ENCODE results near the gene MAP2. TPM values are rescaled to one million over a fixed set of nuclear protein-coding genes. Genes with fewer than 3 reads are reported as not detected.

MAP2 gene
- total and polyA plus RNA-seq, 4 experiments from 2014 or later, result 0.20 to 0.47 (median 0.41) TPM; not detected in 1

- Histone ChIP-seq H3K27me3 (ENCODE audit: insufficient read depth, low read length) (no peaks in the 10 kb centered on the region), H3K4me1 (ENCODE audit: insufficient read depth, low read length) (no peaks in the 10 kb centered on the region), H3K4me3 (ENCODE audit: low read length in 2 of 2) (no peak overlapping the region), H3K27ac (ENCODE audit: low read depth, low read length) (no peak overlapping the region), H3K9me3 (ENCODE audit: control insufficient read depth in 1 of 2, low read length in 2 of 2) (no peaks in the 10 kb centered on the region), H3K36me3 (ENCODE audit: insufficient read depth, low read length) (no peaks in the 10 kb centered on the region)
- ChIA-PET CTCF (ENCODE audit: partially characterized antibody) (no interaction called here), POLR2A (ENCODE audit: partially characterized antibody) (no interaction called here)
- no peak overlapping the region for H3K4me3 Mint-ChIP-seq
- no peaks in the 10 kb centered on the region for H3K4me1 Mint-ChIP-seq
- peaks cover 0 to 4% (median 0%) of the 10 kb centered on the region in 8 donors for H3K9me3 Mint-ChIP-seq
- intact Hi-C loops (cut with micrococcal nuclease), result no loop called here
- no peaks in the 10 kb centered on the region for H3K36me3 Mint-ChIP-seq
- no peak overlapping the region for H3K27ac Mint-ChIP-seq
- no peak for DNase-seq
- no peaks in the 10 kb centered on the region for H3K27me3 Mint-ChIP-seq
Measured at GRCh38 chr2:209519271-209519670, 95.4 kb downstream of the MAP2 start.

GRCh38 chr2:209519906-209520305, 96.1 kb downstream of the MAP2 start:
- Histone ChIP-seq H3K4me3 (ENCODE audit: low read length in 2 of 2) (no peak overlapping the region), H3K27ac (ENCODE audit: low read depth, low read length) (no peak overlapping the region), H3K27me3 (ENCODE audit: insufficient read depth, low read length) (no peaks in the 10 kb centered on the region), H3K4me1 (ENCODE audit: insufficient read depth, low read length) (no peaks in the 10 kb centered on the region), H3K36me3 (ENCODE audit: insufficient read depth, low read length) (no peaks in the 10 kb centered on the region), H3K9me3 (ENCODE audit: control insufficient read depth in 1 of 2, low read length in 2 of 2) (no peaks in the 10 kb centered on the region)
- ChIA-PET POLR2A (ENCODE audit: partially characterized antibody) (no interaction called here), CTCF (ENCODE audit: partially characterized antibody) (no interaction called here)
- Mint-ChIP-seq H3K36me3 (no peaks in the 10 kb centered on the region), H3K27me3 (no peaks in the 10 kb centered on the region), H3K27ac (no peak overlapping the region), H3K4me3 (no peak overlapping the region), H3K9me3 (peaks cover 0 to 4% (median 0%) of the 10 kb centered on the region in 8 donors), H3K4me1 (no peaks in the 10 kb centered on the region)
- no peak for DNase-seq
- intact Hi-C loops (cut with micrococcal nuclease), result no loop called here

GRCh38 chr2:209523041-209523740, 99.3 kb downstream of the MAP2 start:
- no peaks in the 10 kb centered on the region for H3K27me3 ChIP-seq (ENCODE audit: insufficient read depth, low read length)
- no peak for DNase-seq
- ChIA-PET CTCF (ENCODE audit: partially characterized antibody) (no interaction called here), POLR2A (ENCODE audit: partially characterized antibody) (no interaction called here)
- Mint-ChIP-seq H3K4me1 (peaks cover 8 to 10% (median 9%) of the 10 kb centered on the region in 4 donors), H3K36me3 (no peaks in the 10 kb centered on the region), H3K27me3 (no peaks in the 10 kb centered on the region), H3K27ac (no peak overlapping the region), H3K4me3 (no peak overlapping the region), H3K9me3 (peaks cover 0 to 4% (median 0%) of the 10 kb centered on the region in 8 donors)
- no peaks in the 10 kb centered on the region for H3K36me3 ChIP-seq (ENCODE audit: insufficient read depth, low read length)
- intact Hi-C loops (cut with micrococcal nuclease), result no loop called here
- H3K27ac ChIP-seq (ENCODE audit: low read depth, low read length), result no peak overlapping the region
- no peaks in the 10 kb centered on the region for H3K9me3 ChIP-seq (ENCODE audit: control insufficient read depth in 1 of 2, low read length in 2 of 2)
- no peak overlapping the region for H3K4me3 ChIP-seq (ENCODE audit: low read length in 2 of 2)
- no peaks in the 10 kb centered on the region for H3K4me1 ChIP-seq (ENCODE audit: insufficient read depth, low read length)

- Mint-ChIP-seq H3K27ac (no peak overlapping the region), H3K4me1 (peaks cover 8 to 10% (median 9%) of the 10 kb centered on the region in 4 donors), H3K27me3 (no peaks in the 10 kb centered on the region), H3K4me3 (no peak overlapping the region), H3K36me3 (no peaks in the 10 kb centered on the region), H3K9me3 (peaks cover 0 to 4% (median 0%) of the 10 kb centered on the region in 8 donors)
- Histone ChIP-seq H3K4me1 (ENCODE audit: insufficient read depth, low read length) (no peaks in the 10 kb centered on the region), H3K27ac (ENCODE audit: low read depth, low read length) (no peak overlapping the region), H3K27me3 (ENCODE audit: insufficient read depth, low read length) (no peaks in the 10 kb centered on the region), H3K4me3 (ENCODE audit: low read length in 2 of 2) (no peak overlapping the region), H3K9me3 (ENCODE audit: control insufficient read depth in 1 of 2, low read length in 2 of 2) (no peaks in the 10 kb centered on the region), H3K36me3 (ENCODE audit: insufficient read depth, low read length) (no peaks in the 10 kb centered on the region)
- POLR2A ChIA-PET (ENCODE audit: partially characterized antibody), result no interaction called here
- DNase-seq, result no peak
- CTCF ChIA-PET (ENCODE audit: partially characterized antibody), result no interaction called here
- intact Hi-C loops (cut with micrococcal nuclease), result no loop called here
Measured at GRCh38 chr2:209523867-209524266, 100.0 kb downstream of the MAP2 start.

GRCh38 chr2:209525331-209525730, 101.5 kb downstream of the MAP2 start:
- DNase-seq, result no peak

GRCh38 chr2:209525834-209526281, 102.0 kb downstream of the MAP2 start:
- POLR2A ChIA-PET (ENCODE audit: partially characterized antibody), result no interaction called here
- Mint-ChIP-seq H3K36me3 (no peaks in the 10 kb centered on the region), H3K27ac (no peak overlapping the region), H3K4me1 (peaks cover 8 to 10% (median 9%) of the 10 kb centered on the region in 4 donors), H3K9me3 (peaks cover 0 to 9% (median 0%) of the 10 kb centered on the region in 8 donors), H3K4me3 (peak overlapping the region in 1 of 8 donors; percentile 17), H3K27me3 (no peaks in the 10 kb centered on the region)
- Histone ChIP-seq H3K4me1 (ENCODE audit: insufficient read depth, low read length) (no peaks in the 10 kb centered on the region), H3K27me3 (ENCODE audit: insufficient read depth, low read length) (no peaks in the 10 kb centered on the region), H3K27ac (ENCODE audit: low read depth, low read length) (no peak overlapping the region), H3K9me3 (ENCODE audit: control insufficient read depth in 1 of 2, low read length in 2 of 2) (no peaks in the 10 kb centered on the region), H3K36me3 (ENCODE audit: insufficient read depth, low read length) (no peaks in the 10 kb centered on the region), H3K4me3 (ENCODE audit: low read length in 2 of 2) (no peak overlapping the region)
- no peak for DNase-seq
- intact Hi-C loops (cut with micrococcal nuclease), result no loop called here
- CTCF ChIA-PET (ENCODE audit: partially characterized antibody), result no interaction called here

More at GRCh38 chr2:209525331-209525730, 101.5 kb downstream of the MAP2 start:
- H3K4me3 Mint-ChIP-seq, result no peak overlapping the region
- peaks cover 0 to 9% (median 0%) of the 10 kb centered on the region in 8 donors for H3K9me3 Mint-ChIP-seq
- POLR2A ChIA-PET (ENCODE audit: partially characterized antibody), result no interaction called here
- H3K27ac Mint-ChIP-seq, result no peak overlapping the region
- H3K27me3 Mint-ChIP-seq, result no peaks in the 10 kb centered on the region
- no peaks in the 10 kb centered on the region for H3K9me3 ChIP-seq (ENCODE audit: control insufficient read depth in 1 of 2, low read length in 2 of 2)
- no peak overlapping the region for H3K4me3 ChIP-seq (ENCODE audit: low read length in 2 of 2)
- H3K36me3 ChIP-seq (ENCODE audit: insufficient read depth, low read length), result no peaks in the 10 kb centered on the region
- H3K4me1 ChIP-seq (ENCODE audit: insufficient read depth, low read length), result no peaks in the 10 kb centered on the region
- CTCF ChIA-PET (ENCODE audit: partially characterized antibody), result interaction anchor here (1.1 kb wide), 1 partner anchor 12 kb away, joined by 3 read pairs; no protein-coding TSS in a partner anchor
- H3K27ac ChIP-seq (ENCODE audit: low read depth, low read length), result no peak overlapping the region
- H3K36me3 Mint-ChIP-seq, result no peaks in the 10 kb centered on the region
- peaks cover 8 to 10% (median 9%) of the 10 kb centered on the region in 4 donors for H3K4me1 Mint-ChIP-seq
- intact Hi-C loops (cut with micrococcal nuclease), result no loop called here
- H3K27me3 ChIP-seq (ENCODE audit: insufficient read depth, low read length), result no peaks in the 10 kb centered on the region

GRCh38 chr2:209526561-209526960, 102.7 kb downstream of the MAP2 start:
- Mint-ChIP-seq H3K27ac (no peak overlapping the region), H3K4me3 (peak overlapping the region in 3 of 8 donors; percentile 1 to 24 (median 3)), H3K27me3 (no peaks in the 10 kb centered on the region), H3K9me3 (peaks cover 0 to 9% (median 0%) of the 10 kb centered on the region in 8 donors), H3K36me3 (no peaks in the 10 kb centered on the region), H3K4me1 (peaks cover 8 to 10% (median 9%) of the 10 kb centered on the region in 4 donors)
- Histone ChIP-seq H3K27me3 (ENCODE audit: insufficient read depth, low read length) (no peaks in the 10 kb centered on the region), H3K27ac (ENCODE audit: low read depth, low read length) (no peak overlapping the region), H3K9me3 (ENCODE audit: control insufficient read depth in 1 of 2, low read length in 2 of 2) (no peaks in the 10 kb centered on the region), H3K4me3 (ENCODE audit: low read length in 2 of 2) (no peak overlapping the region), H3K4me1 (ENCODE audit: insufficient read depth, low read length) (no peaks in the 10 kb centered on the region), H3K36me3 (ENCODE audit: insufficient read depth, low read length) (no peaks in the 10 kb centered on the region)
- POLR2A ChIA-PET (ENCODE audit: partially characterized antibody), result no interaction called here
- CTCF ChIA-PET (ENCODE audit: partially characterized antibody), result no interaction called here
- intact Hi-C loops (cut with micrococcal nuclease), result no loop called here
- DNase-seq, result no peak

Data from CD4-positive, alpha-beta memory T cell (primary cell).